Breast epithelium (tissue), 4 donors: Measurements from ENCODE around the gene AOPEP. TPM values are rescaled to one million over a fixed set of nuclear protein-coding genes. Genes with fewer than 3 reads are reported as not detected.

Experiments
- DNase-seq, 2 donors: peaks; one replicate each; pipeline ENCODE4 v3.0.0-alpha.2; 2019; ENCODE audit warnings: low spot score in 2 of 2
- H3K27ac ChIP-seq, 2 donors: fragments of 200-600 bp; sonication (generic) in 1 of 2; one replicate each; pipeline ENCODE4 v1.5.1; 2016 to 2019; ENCODE audit warnings: mild to moderate bottlenecking in 1 of 2
- H3K27me3 ChIP-seq, 2 donors: fragments of 200-600 bp; sonication (generic) in 1 of 2; one replicate each; pipeline versions ENCODE4 v1.5.1 to v1.6.0; 2017 to 2019; ENCODE audit warnings: control low read depth in 1 of 2, mild to moderate bottlenecking in 1 of 2
- H3K36me3 ChIP-seq: fragments of 200-600 bp; one replicate; pipeline ENCODE4 v1.5.1; 2019
- H3K4me1 ChIP-seq, 2 donors: fragments of 200-600 bp; sonication (generic); one replicate each; pipeline ENCODE4 v1.5.1; 2016 to 2019; ENCODE audit warnings: control low read depth in 1 of 2
- H3K4me3 ChIP-seq, 3 donors: fragments of 200-600 bp; sonication (generic); 1 replicate in 2 of 3; 2 replicates in 1 of 3; pipeline ENCODE4 v1.5.1; 2016 to 2019; ENCODE audit warnings: mild to moderate bottlenecking in 3 of 3, moderate library complexity in 2 of 3
- H3K9me3 ChIP-seq, 2 donors: fragments of 200-600 bp; sonication (generic) in 1 of 2; one replicate each; pipeline ENCODE4 v1.5.1; 2016 to 2019; ENCODE audit warnings: control low read depth in 1 of 2
- CTCF ChIP-seq, 3 donors: fragments of 450-650 bp; IDR thresholded peaks; one replicate each; pipeline ENCODE4 v1.5.1; 2016 to 2017; ENCODE audit warnings: antibody characterized with exemption in 3 of 3, mild to moderate bottlenecking in 3 of 3, moderate library complexity in 3 of 3
- POLR2A ChIP-seq: fragments of 450-650 bp; IDR thresholded peaks from one replicate; pipeline ENCODE4 v1.6.1; 2016; ENCODE audit warnings: antibody characterized with exemption, mild to moderate bottlenecking, moderate library complexity
- POLR2AphosphoS5 ChIP-seq, 3 donors: sonication (generic); formaldehyde crosslinking; IDR thresholded peaks; one replicate each; pipeline ENCODE4 v1.6.1; 2017; ENCODE audit warnings: antibody characterized with exemption in 3 of 3
- intact Hi-C: fragments of 100-400 bp; cut with DNase I; formaldehyde crosslinking; loops from one replicate; pipeline ENCODE4 v1.15.1; 2023; ENCODE audit warnings: low total_unique reads
- total RNA-seq, 3 donors: library from RNA; depleted of rRNA; stranded (reverse); fragments of >200 nt; gene quantifications; one replicate each; pipeline ENCODE4 v1.1.0, GENCODE V29; 2016

The AOPEP gene
- total RNA-seq, 3 donors from 2014 or later, result 15.5 to 94.1 (median 87.5) TPM

- Histone ChIP-seq H3K27ac (peak overlapping the region; percentile 23 to 28), H3K9me3 (no peaks in the 10 kb centered on the region), H3K4me1 (no peaks in the 10 kb centered on the region), H3K4me3 (no peak overlapping the region), H3K27me3 (no peaks in the 10 kb centered on the region), H3K36me3 (no peaks in the 10 kb centered on the region)
- intact Hi-C loops, result no loop called here
- TF ChIP-seq POLR2A (no peak), CTCF (IDR thresholded peaks at IDR 0.05) (no peak), POLR2AphosphoS5 (IDR thresholded peaks at IDR 0.05) (no peak)
- no peak for DNase-seq
Observed at GRCh38 chr9:94824913-94825610, 98.6 kb downstream of the AOPEP start.

- Histone ChIP-seq H3K9me3 (no peaks in the 10 kb centered on the region), H3K36me3 (no peaks in the 10 kb centered on the region), H3K27ac (no peak overlapping the region), H3K4me1 (no peaks in the 10 kb centered on the region), H3K4me3 (no peak overlapping the region), H3K27me3 (no peaks in the 10 kb centered on the region)
- DNase-seq, result no peak
- intact Hi-C loops, result no loop called here
- no peak for TF ChIP-seq CTCF (IDR thresholded peaks at IDR 0.05)
- TF ChIP-seq POLR2AphosphoS5 (IDR thresholded peaks at IDR 0.05), result no peak
- no peak for TF ChIP-seq POLR2A
Observed at GRCh38 chr9:94825611-94825958, 99.1 kb downstream of the AOPEP start.

- Histone ChIP-seq H3K4me1 (no peaks in the 10 kb centered on the region), H3K9me3 (no peaks in the 10 kb centered on the region), H3K4me3 (peak overlapping the region in 2 of 3 donors; percentile 6 to 29), H3K36me3 (no peaks in the 10 kb centered on the region), H3K27ac (peak overlapping the region in 1 of 2 donors; percentile 48), H3K27me3 (no peaks in the 10 kb centered on the region)
- peak in 1 of 2 donors; percentile 27 for DNase-seq
- no peak for TF ChIP-seq POLR2A
- TF ChIP-seq CTCF (IDR thresholded peaks at IDR 0.05), result no peak
- no peak for TF ChIP-seq POLR2AphosphoS5 (IDR thresholded peaks at IDR 0.05)
- intact Hi-C loops, result no loop called here
Observed at GRCh38 chr9:94826044-94826443, 99.5 kb downstream of the AOPEP start.

- no peaks in the 10 kb centered on the region for H3K4me1 ChIP-seq
- no peaks in the 10 kb centered on the region for H3K36me3 ChIP-seq
- H3K4me3 ChIP-seq, result no peak overlapping the region
- intact Hi-C loops, result no loop called here
- TF ChIP-seq POLR2A, result no peak
- TF ChIP-seq CTCF (IDR thresholded peaks at IDR 0.05), result no peak
- TF ChIP-seq POLR2AphosphoS5 (IDR thresholded peaks at IDR 0.05), result no peak
- peak overlapping the region in 1 of 2 donors; percentile 48 for H3K27ac ChIP-seq
- DNase-seq, result no peak
- no peaks in the 10 kb centered on the region for H3K9me3 ChIP-seq
- H3K27me3 ChIP-seq, result no peaks in the 10 kb centered on the region
Observed at GRCh38 chr9:94826644-94827410, 100.3 kb downstream of the AOPEP start.

- Histone ChIP-seq H3K9me3 (no peaks in the 10 kb centered on the region), H3K27ac (peak overlapping the region in 1 of 2 donors; percentile 65), H3K4me1 (no peaks in the 10 kb centered on the region), H3K27me3 (no peaks in the 10 kb centered on the region), H3K4me3 (no peak overlapping the region), H3K36me3 (no peaks in the 10 kb centered on the region)
- intact Hi-C loops, result no loop called here
- DNase-seq, result no peak
- TF ChIP-seq CTCF (IDR thresholded peaks at IDR 0.05), result no peak
- no peak for TF ChIP-seq POLR2AphosphoS5 (IDR thresholded peaks at IDR 0.05)
Observed at GRCh38 chr9:94827584-94828304, 101.2 kb downstream of the AOPEP start.
